Heart left ventricle (tissue), 16 donors: ENCODE results near the gene ANKRD44. TPM values are rescaled to one million over a fixed set of nuclear protein-coding genes. Genes with fewer than 3 reads are reported as not detected.

Experiments
- ATAC-seq, 4 donors: fragments of 200-7000 bp; cut with Tn5 transposase; one replicate each; pipeline ENCODE4 v1.9.1; 2020 to 2022; ENCODE audit warnings: moderate library complexity in 4 of 4, mild to moderate bottlenecking in 3 of 4, moderate number of reproducible peaks in 1 of 4
- DNase-seq, 5 donors: peaks; one replicate each; pipeline ENCODE4 v3.0.0-alpha.2; 2020
- H3K27ac ChIP-seq, 12 donors: fragments of 200-600 bp; sonication (generic) in 4 of 12; one replicate each; pipeline versions ENCODE4 v1.5.0 to v1.8.0; 2016 to 2022; ENCODE audit warnings: mild to moderate bottlenecking in 2 of 12
- H3K27me3 ChIP-seq, 9 donors: fragments of 200-600 bp; sonication (generic) in 2 of 9; one replicate each; pipeline versions ENCODE4 v1.5.1 to v1.8.0; 2016 to 2022; ENCODE audit warnings: mild to moderate bottlenecking in 3 of 9
- H3K36me3 ChIP-seq, 9 donors: fragments of 200-600 bp; sonication (generic) in 2 of 9; one replicate each; pipeline versions ENCODE4 v1.5.0 to v1.8.0; 2018 to 2022; ENCODE audit warnings: mild to moderate bottlenecking in 2 of 9
- H3K4me1 ChIP-seq, 12 donors: fragments of 200-600 bp; sonication (generic) in 4 of 12; one replicate each; pipeline versions ENCODE4 v1.5.0 to v1.8.0; 2016 to 2022; ENCODE audit warnings: mild to moderate bottlenecking in 3 of 12
- H3K4me3 ChIP-seq, 12 donors: fragments of 200-600 bp; sonication (generic) in 4 of 12; one replicate each; pipeline versions ENCODE4 v1.5.0 to v1.8.0; 2017 to 2022; ENCODE audit warnings: mild to moderate bottlenecking in 9 of 12, moderate library complexity in 4 of 12
- H3K9me3 ChIP-seq, 12 donors: fragments of 200-600 bp; sonication (generic) in 4 of 12; one replicate each; pipeline versions ENCODE4 v1.5.0 to v1.8.0; 2016 to 2022; ENCODE audit warnings: mild to moderate bottlenecking in 1 of 12
- CTCF ChIP-seq, 12 donors: fragments of 200-600 bp; sonication (generic) in 4 of 12; IDR thresholded peaks; one replicate each; pipeline versions ENCODE4 v1.5.0 to v1.8.0; 2018 to 2022; ENCODE audit warnings: antibody characterized with exemption in 12 of 12, mild to moderate bottlenecking in 5 of 12
- POLR2A ChIP-seq, 2 donors: fragments of 450-650 bp; IDR thresholded peaks; one replicate each; pipeline ENCODE4 v1.6.1; 2017; ENCODE audit warnings: antibody characterized with exemption in 2 of 2, mild to moderate bottlenecking in 2 of 2, moderate library complexity in 2 of 2
- WGBS, 4 donors: extraction: QIAGEN DNeasy Blood & Tissue Kit in 2 of 4; methylation state at CpG; one replicate each; pipeline versions ENCODE4 v1.1.5 to v1.1.7; 2013 to 2018; 5-methylcytosine and 5-hydroxymethylcytosine counted together
- intact Hi-C, 10 donors: fragments of 100-400 bp; cut with DNase I; formaldehyde crosslinking; loops; one replicate each; pipeline versions ENCODE4 v1.11.1 to v1.14.2; 2022
- polyA plus RNA-seq, 2 donors: library from polyadenylated mRNA; stranded (reverse); fragments of 200-250 nt; gene quantifications; one replicate each; pipeline ENCODE4 v1.2.3, GENCODE V29; 2013
- total RNA-seq, 9 donors: library from RNA; depleted of rRNA in 2 of 9; stranded (reverse); fragments of >200 nt in 2 of 9; fragmentation: NEBNext Ultra II Directional in 3 of 9; extraction: Animal tissue kit (Norgen Biotek cat#: 25700) in 3 of 9; gene quantifications; one replicate each; pipeline versions ENCODE4 v1.1.0 to v1.2.4, GENCODE V29; 2016 to 2023
- donor health status: ischemic (EF 13 %, LVEDD 7.1; RV severe dilation, severe dysfunction).
- donor health status: healthy with polysubstance abuse.
- donor health status: DM: no; HTN: yes; CAD: no.
- donor health status: DM: no; HTN: no; CAD: no.
- donor health status: ischemic (EF 25% LVEDD 6.9; RV normal size, moderate dysfunction).
- donor health status: ischemic (EF 25% LVEDD 5.7; RV mildly dilated, moderate dysfunction).
- donor health status: healthy.
- donor health status: DM: yes; HTN: yes; CAD: no.
- donor health status: ischemic (EF 35%, LVEDD 5.7; RV mildly dilated, moderate dysfunction).
- donor health status: nonischemic (EF 11% LVEDD 7.7; RV severe dilation, severe dysfunction).
- donor health status: DM: yes; HTN: yes; CAD: no.
- donor health status: PGD.
- donor health status: ischemic (EF 29% LVEDD 5.4; RV normal size, mild dysfunction).
- donor health status: nonischemic (EF 23%, LVEDD 6.1; RV moderate dilation, normal function).

ANKRD44 gene
- total and polyA plus RNA-seq, 11 donors: 2.4 to 30.6 (median 8.4) TPM

- ATAC-seq: peak in 1 of 4 donors; percentile 24
- no peak overlapping the region for H3K4me3 ChIP-seq
- H3K27me3 ChIP-seq: no peaks in the 10 kb centered on the region
- intact Hi-C loops: loop anchor here in 1 of 10 donors (10.0 kb wide), 1 partner anchor 159 kb away; no protein-coding TSS in a partner anchor
- no peak for TF ChIP-seq CTCF (IDR thresholded peaks at IDR 0.05)
- no peaks in the 10 kb centered on the region for H3K36me3 ChIP-seq
- H3K4me1 ChIP-seq: peaks cover 0 to 34% (median 20%) of the 10 kb centered on the region in 12 donors
- H3K9me3 ChIP-seq: no peaks in the 10 kb centered on the region
- DNase-seq: no peak
- no peak overlapping the region for H3K27ac ChIP-seq
These were observed 127.2 kb downstream of the ANKRD44 start for GRCh38 chr2:197183355-197183754.

- ATAC-seq: no peak
- H3K4me1 ChIP-seq: peaks cover 0 to 34% (median 20%) of the 10 kb centered on the region in 12 donors
- H3K9me3 ChIP-seq: no peaks in the 10 kb centered on the region
- 92 to 95% (median 95%) methylated on average over 1 of the region's 1 CpG for WGBS, 4 donors
- no peak for DNase-seq
- intact Hi-C loops: loop anchor here in 1 of 10 donors (10.0 kb wide), 1 partner anchor 158 kb away; no protein-coding TSS in a partner anchor
- H3K36me3 ChIP-seq: no peaks in the 10 kb centered on the region
- no peak overlapping the region for H3K27ac ChIP-seq
- TF ChIP-seq CTCF (IDR thresholded peaks at IDR 0.05) (no peak), POLR2A (IDR thresholded peaks at IDR 0.05) (no peak)
- no peak overlapping the region for H3K4me3 ChIP-seq
- H3K27me3 ChIP-seq: no peaks in the 10 kb centered on the region
These were observed 127.9 kb downstream of the ANKRD44 start for GRCh38 chr2:197182668-197183067.

- Histone ChIP-seq H3K27me3 (no peaks in the 10 kb centered on the region), H3K36me3 (no peaks in the 10 kb centered on the region), H3K4me1 (peaks cover 0 to 34% (median 20%) of the 10 kb centered on the region in 12 donors), H3K9me3 (no peaks in the 10 kb centered on the region), H3K4me3 (no peak overlapping the region), H3K27ac (no peak overlapping the region)
- WGBS, 4 donors: 67 to 71% (median 70%) methylated on average over 5 of the region's 5 CpGs
- intact Hi-C loops: loop anchor here in 1 of 10 donors (10.0 kb wide), 1 partner anchor 157 kb away; no protein-coding TSS in a partner anchor
- no peak for ATAC-seq
- no peak for DNase-seq
- TF ChIP-seq POLR2A (IDR thresholded peaks at IDR 0.05) (no peak), CTCF (IDR thresholded peaks at IDR 0.05) (no peak)
These were observed 129.1 kb downstream of the ANKRD44 start for GRCh38 chr2:197181491-197181890.

- ATAC-seq (peak; percentile 22 to 70 (median 60)), DNase-seq (peak in 4 of 5 donors; percentile 36 to 59 (median 49))
- WGBS, 4 donors: 35 to 45% (median 40%) methylated on average over 12 of the region's 12 CpGs
- no peaks in the 10 kb centered on the region for H3K9me3 ChIP-seq
- H3K4me1 ChIP-seq: peaks cover 0 to 25% (median 14%) of the 10 kb centered on the region in 12 donors
- TF ChIP-seq POLR2A (IDR thresholded peaks at IDR 0.05): no peak
- no peak for TF ChIP-seq CTCF (IDR thresholded peaks at IDR 0.05)
- H3K4me3 ChIP-seq: no peak overlapping the region
- H3K36me3 ChIP-seq: no peaks in the 10 kb centered on the region
- H3K27ac ChIP-seq: peak overlapping the region in 3 of 12 donors; percentile 15 to 60 (median 43)
- H3K27me3 ChIP-seq: no peaks in the 10 kb centered on the region
- intact Hi-C loops: loop anchor here in 4 of 10 donors (10.0 kb wide), 3 partner anchors 65 to 165 kb away; no protein-coding TSS in a partner anchor
These were observed 130.7 kb downstream of the ANKRD44 start for GRCh38 chr2:197179744-197180498.
